ENCODE measurements around the gene LCE7A. TPM values are rescaled to one million over a fixed set of nuclear protein-coding genes. Genes with fewer than 3 reads are reported as not detected.

LCE7A gene
- not detected for total RNA-seq
- long read RNA-seq = 0 reads

- no peak for ATAC-seq
- intact Hi-C loops (cut with DNase I, micrococcal nuclease) = loop anchor here in 1 of 2 donors (10.0 kb wide), 1 partner anchor 365 kb away; no protein-coding TSS in a partner anchor
Observed at GRCh38 chr1:152859696-152860095, at the start of gene LCE7A. LCE7A (plus strand) TSS chr1:152859996; CDS start chr1:152860698, 702 bp downstream.

GRCh38 chr1:152811050-152811449, 48.7 kb upstream of the LCE7A start:
- intact Hi-C loops (cut with DNase I, micrococcal nuclease) = no loop called here
- no peak for DNase-seq
- ATAC-seq = no peak

More at GRCh38 chr1:152859696-152860095, at the start of gene LCE7A:
- no peak for DNase-seq

GRCh38 chr1:152811671-152812070, 48.1 kb upstream of the LCE7A start, which contains the start of gene LCE1B:
LCE1B (plus strand) TSS chr1:152811971; CDS start chr1:152812447, 476 bp downstream.
- ATAC-seq = no peak
- intact Hi-C loops (cut with DNase I, micrococcal nuclease) = no loop called here
- DNase-seq = no peak

- intact Hi-C loops (cut with DNase I, micrococcal nuclease) = no loop called here
- ATAC-seq (no peak), DNase-seq (no peak)
Observed at GRCh38 chr1:152817309-152817708, 42.5 kb upstream of the LCE7A start.

GRCh38 chr1:152823294-152823693, 36.5 kb upstream of the LCE7A start:
- intact Hi-C loops (cut with DNase I, micrococcal nuclease) = no loop called here
- DNase-seq (no peak), ATAC-seq (no peak)

GRCh38 chr1:152824964-152825363, 34.8 kb upstream of the LCE7A start:
- no peak for ATAC-seq
- no peak for DNase-seq
- intact Hi-C loops (cut with DNase I, micrococcal nuclease) = no loop called here

GRCh38 chr1:152827173-152827572, 32.6 kb upstream of the LCE7A start, which contains the start of gene LCE1A:
LCE1A (plus strand) TSS chr1:152827473; CDS start chr1:152827473, 0 bp downstream.
- no peak for ATAC-seq
- no peak for DNase-seq
- intact Hi-C loops (cut with DNase I, micrococcal nuclease) = no loop called here

GRCh38 chr1:152836870-152837269, 22.9 kb upstream of the LCE7A start:
- intact Hi-C loops (cut with DNase I, micrococcal nuclease) = no loop called here
- DNase-seq = no peak
- no peak for ATAC-seq

GRCh38 chr1:152842556-152842955, 17.2 kb upstream of the LCE7A start, which contains the start of gene LCE6A:
LCE6A (plus strand) TSS chr1:152842856; CDS start chr1:152843521, 665 bp downstream.
- intact Hi-C loops (cut with DNase I, micrococcal nuclease) = no loop called here
- DNase-seq (no peak), ATAC-seq (no peak)

- ATAC-seq = no peak
Observed at GRCh38 chr1:152855661-152856060, 4.1 kb upstream of the LCE7A start.

GRCh38 chr1:152858062-152858461, 1.7 kb upstream of the LCE7A start:
- ATAC-seq (no peak), DNase-seq (no peak)
- intact Hi-C loops (cut with DNase I, micrococcal nuclease) = no loop called here

More at GRCh38 chr1:152855661-152856060, 4.1 kb upstream of the LCE7A start:
- DNase-seq = no peak
- intact Hi-C loops (cut with DNase I, micrococcal nuclease) = no loop called here

- intact Hi-C loops (cut with DNase I, micrococcal nuclease) = loop anchor here in 1 of 2 donors (10.0 kb wide), 1 partner anchor 365 kb away; no protein-coding TSS in a partner anchor
- ATAC-seq (no peak), DNase-seq (no peak)
Observed at GRCh38 chr1:152860129-152860528, 333 bp downstream of the LCE7A start.

GRCh38 chr1:152861374-152861773, 1.6 kb downstream of the LCE7A start:
- ATAC-seq (no peak), DNase-seq (no peak)
- intact Hi-C loops (cut with DNase I, micrococcal nuclease) = loop anchor here in 1 of 2 donors (10.0 kb wide), 1 partner anchor 363 kb away; no protein-coding TSS in a partner anchor

GRCh38 chr1:152864443-152864842, 4.6 kb downstream of the LCE7A start:
- ATAC-seq = no peak
- intact Hi-C loops (cut with DNase I, micrococcal nuclease) = loop anchor here in 1 of 2 donors (10.0 kb wide), 1 partner anchor 360 kb away; no protein-coding TSS in a partner anchor

GRCh38 chr1:152866321-152866720, 6.5 kb downstream of the LCE7A start:
- ATAC-seq (no peak), DNase-seq (no peak)
- intact Hi-C loops (cut with DNase I, micrococcal nuclease) = loop anchor here in 1 of 2 donors (10.0 kb wide), 1 partner anchor 358 kb away; no protein-coding TSS in a partner anchor

More at GRCh38 chr1:152864443-152864842, 4.6 kb downstream of the LCE7A start:
- no peak for DNase-seq

GRCh38 chr1:152869808-152870419, 10.1 kb downstream of the LCE7A start:
- peak; percentile 36 to 64 for DNase-seq
- ATAC-seq = peak; percentile 68
- intact Hi-C loops (cut with DNase I, micrococcal nuclease) = loop anchor here in 1 of 2 donors (10.0 kb wide), 1 partner anchor 355 kb away; no protein-coding TSS in a partner anchor

- no peak for DNase-seq
- intact Hi-C loops (cut with DNase I, micrococcal nuclease) = no loop called here
- ATAC-seq = no peak
Observed at GRCh38 chr1:152870831-152871730, 11.3 kb downstream of the LCE7A start.

GRCh38 chr1:152871731-152872126, 11.9 kb downstream of the LCE7A start:
- DNase-seq (no peak), ATAC-seq (no peak)
- intact Hi-C loops (cut with DNase I, micrococcal nuclease) = no loop called here

GRCh38 chr1:152873495-152873894, 13.7 kb downstream of the LCE7A start:
- intact Hi-C loops (cut with DNase I, micrococcal nuclease) = no loop called here
- DNase-seq (no peak), ATAC-seq (no peak)
